GM03348 (cell line): ENCODE data around the gene NGDN.

Source experiments
- DNase-seq: peaks from one replicate; pipeline ENCODE4 v3.0.0; 2012; ENCODE audit warnings: low spot score

NGDN gene

DNA sequence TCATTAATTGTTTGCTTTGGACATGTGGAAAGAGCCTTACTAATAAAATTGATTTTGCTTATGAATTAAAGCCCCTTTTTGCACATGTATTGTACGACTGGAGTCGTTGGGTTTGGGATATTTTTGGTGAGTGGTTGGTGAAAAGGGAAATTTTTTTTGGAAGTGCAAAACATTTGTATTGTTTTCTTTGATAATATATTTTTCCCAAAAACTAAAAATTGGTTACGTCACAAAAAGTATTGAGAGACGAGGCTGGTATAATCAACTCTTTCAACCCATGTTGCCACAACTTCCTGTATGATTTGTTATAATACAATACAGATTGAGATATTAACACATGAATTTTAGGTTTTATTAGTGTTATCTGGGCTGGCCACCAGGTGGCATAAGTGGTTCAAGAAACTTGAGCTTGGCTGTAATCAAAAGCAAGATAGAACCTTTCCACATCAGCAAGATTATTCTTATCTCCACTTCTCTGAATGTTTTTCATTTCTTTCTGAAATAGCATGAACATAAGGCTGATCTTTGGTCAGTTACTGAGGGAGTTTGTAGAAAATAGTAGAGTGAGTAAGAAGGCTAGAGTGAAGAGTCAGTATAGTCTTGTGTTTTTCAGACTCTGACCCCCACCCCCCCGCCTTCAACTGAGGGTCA lies 8.7 kb downstream of the NGDN start:
- DNase-seq = peak; percentile 64

- no peak for DNase-seq
Measured at GRCh38 chr14:23481362-23481970, 12.0 kb downstream of the NGDN start.

DNA sequence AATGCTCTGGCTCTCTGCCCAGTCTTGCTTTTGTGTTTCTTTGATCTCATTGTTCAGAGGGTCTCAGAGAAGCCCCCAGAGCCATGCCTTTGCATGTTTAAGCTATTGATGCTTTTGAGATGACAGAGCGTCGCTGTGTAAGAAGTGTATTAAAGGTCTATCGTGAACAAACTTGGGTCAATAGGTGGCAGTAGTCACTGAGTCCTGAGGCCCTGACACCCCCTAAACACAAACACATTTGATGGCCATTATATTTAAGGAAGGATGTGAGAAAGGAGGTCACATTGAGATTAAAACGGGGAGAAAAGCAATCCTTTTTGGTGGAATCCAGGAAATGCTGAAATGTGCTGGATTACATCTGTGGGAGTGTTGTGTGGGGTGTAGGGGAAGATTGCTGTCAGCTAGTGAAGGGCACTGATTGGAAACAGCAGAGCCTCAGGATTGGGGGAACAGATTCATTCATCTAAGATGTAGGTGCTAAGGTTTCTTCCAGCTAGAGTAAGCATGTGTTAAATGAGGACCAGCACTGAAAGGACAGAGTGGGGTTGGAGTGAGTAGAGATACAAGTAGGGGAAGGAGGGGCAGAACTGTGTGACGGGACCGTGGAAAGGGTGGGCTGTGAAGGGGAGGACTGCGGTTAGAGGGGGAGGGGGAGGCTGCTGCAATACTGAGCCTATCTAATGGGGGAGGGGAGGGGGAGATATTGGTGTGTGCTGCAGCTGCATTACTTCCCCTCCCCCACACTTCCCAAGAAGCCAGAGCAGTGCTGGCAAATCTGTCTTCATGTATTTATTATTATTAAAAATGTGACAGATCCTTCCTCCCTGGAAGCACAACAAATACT lies 12.7 kb downstream of the NGDN start:
- no peak for DNase-seq

GRCh38 chr14:23482823-23483148 lies 13.3 kb downstream of the NGDN start:
- DNase-seq = no peak

GRCh38 chr14:23483236-23483854 lies 13.8 kb downstream of the NGDN start:
- DNase-seq = peak; percentile 17

DNA sequence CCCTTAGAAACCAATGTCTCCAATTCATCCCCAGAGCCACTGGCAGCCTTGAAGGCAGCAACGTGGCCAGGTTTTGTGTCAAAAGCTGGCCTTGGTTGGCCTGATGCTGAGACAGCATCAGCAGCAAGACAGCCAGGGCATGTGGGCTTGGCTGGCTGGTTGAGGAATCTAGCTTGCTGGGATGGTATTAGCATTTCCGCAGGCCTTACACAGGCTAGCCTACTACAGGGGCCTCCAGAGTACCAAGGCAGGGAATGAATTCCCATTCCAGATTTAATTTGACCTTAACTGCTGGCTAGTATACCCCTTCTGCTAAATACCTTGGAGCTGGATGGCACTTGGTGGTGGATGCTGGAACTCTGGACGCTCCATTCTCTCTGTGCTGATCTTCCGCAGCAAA lies 15.8 kb downstream of the NGDN start:
- DNase-seq = no peak

GRCh38 chr14:23486036-23486435 lies 16.5 kb downstream of the NGDN start:
- no peak for DNase-seq

DNA sequence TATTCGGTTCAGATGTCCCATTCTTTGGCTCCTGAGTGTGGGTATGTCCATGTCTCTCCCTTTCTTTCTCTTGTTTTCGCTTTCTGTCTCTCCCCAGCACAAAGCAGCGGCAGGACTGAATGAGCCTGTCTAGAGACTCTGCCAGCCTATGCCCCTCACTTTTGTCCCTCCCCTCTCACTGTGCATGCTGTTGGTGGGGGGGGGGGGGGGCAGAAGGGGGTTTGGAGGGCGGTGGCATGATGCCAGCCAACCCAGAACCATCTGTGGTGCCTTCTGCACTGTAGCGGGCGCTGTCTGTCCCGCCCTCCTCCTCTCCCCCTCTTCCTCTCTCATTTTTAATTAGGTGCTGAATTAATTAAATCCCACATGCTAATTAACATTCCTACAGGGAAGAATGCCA lies 17.7 kb downstream of the NGDN start:
- DNase-seq = no peak

DNA sequence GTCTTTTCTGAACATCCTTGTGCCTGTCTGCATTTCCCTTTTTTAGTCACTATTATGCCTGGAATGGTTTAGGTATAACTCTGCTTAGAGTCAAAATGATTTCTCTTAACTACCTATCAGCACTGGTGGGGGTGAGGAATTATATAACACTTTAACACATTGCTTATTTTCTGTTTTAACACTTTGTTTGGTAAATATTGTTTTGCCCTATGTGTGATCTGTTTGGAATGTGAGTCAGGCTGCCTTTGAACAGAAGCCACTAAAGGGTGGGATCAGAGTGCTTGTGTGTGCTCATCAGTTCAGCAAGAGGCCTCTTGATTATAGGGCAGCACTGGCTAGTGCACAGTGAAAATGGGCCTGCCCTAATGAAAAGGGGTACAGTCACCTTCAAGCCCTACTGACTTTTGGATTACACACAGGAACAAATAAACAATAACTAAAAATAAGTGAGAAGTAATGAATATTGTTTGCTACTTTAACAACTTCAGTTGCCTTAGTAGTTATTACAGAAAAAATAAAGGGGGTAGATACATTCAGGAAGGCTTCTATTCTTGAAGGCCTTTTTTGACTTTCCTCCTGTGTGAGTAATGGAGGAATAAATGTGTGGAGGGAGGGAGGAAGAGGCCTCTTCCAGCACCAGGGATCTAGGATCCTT lies 23.2 kb downstream of the NGDN start:
- peak; percentile 35 for DNase-seq

GRCh38 chr14:23494223-23494622 lies 24.7 kb downstream of the NGDN start:
- DNase-seq = no peak

DNA sequence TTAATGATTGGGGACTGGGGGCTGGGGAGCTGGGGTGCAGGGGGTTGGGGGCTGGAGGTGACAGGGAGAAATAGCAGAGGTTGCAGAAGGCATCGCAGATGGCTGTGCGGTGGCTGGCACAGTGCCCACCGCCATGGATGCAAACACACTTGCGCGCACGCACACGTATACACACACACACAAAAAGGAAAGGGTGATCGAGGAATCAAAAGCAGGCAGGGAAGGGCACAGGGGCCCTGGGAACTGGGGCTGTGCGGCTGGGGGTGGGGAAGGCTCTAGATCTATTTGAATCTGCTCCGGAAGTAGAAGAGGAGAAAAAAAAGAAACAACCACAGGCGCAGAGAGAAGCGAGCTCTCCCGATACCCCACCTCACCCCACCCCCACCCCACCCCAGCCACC lies 42.7 kb downstream of the NGDN start:
- no peak for DNase-seq

- DNase-seq = no peak
Measured at GRCh38 chr14:23513005-23513817, 43.7 kb downstream of the NGDN start.

DNA sequence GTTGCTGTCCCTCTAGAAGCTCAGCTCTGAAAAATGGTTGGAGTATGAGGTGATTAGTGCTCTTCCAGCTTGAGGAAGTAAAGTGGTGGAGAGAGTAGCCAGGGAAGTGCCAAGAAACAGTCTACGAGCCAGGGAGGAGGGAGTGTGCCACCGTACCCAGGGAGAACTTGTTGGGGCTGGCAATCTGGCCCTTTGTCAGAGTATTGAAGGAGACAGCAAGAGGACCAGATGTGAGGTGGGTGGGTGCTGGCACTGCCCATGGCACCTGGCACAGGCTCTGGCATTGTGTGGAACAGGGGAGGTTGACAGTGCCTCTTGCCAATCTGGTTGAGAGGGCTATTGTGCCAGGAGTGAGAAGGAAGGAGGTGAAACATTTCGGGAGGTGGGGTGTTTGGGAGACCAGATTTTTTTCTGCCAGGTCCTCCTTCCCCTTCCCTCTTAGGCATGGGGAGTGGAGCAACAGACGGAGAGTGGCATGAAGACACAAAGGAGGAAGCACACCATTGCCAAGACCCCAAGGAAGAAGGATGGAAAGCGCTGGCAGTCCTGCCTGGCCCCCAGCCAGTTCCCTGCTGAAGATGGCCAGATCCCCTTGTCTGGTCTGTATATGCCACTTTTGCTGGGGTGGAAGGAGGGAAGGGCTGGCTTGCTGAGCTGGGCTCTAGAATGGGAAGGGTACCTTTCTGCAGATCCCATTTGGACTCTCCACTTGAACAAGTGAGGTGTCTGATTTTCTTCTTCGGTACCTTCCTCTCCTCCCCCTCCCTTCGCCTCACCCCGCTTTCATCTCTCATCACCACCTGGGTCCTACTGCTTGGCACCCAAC lies 44.5 kb downstream of the NGDN start:
- no peak for DNase-seq

DNA sequence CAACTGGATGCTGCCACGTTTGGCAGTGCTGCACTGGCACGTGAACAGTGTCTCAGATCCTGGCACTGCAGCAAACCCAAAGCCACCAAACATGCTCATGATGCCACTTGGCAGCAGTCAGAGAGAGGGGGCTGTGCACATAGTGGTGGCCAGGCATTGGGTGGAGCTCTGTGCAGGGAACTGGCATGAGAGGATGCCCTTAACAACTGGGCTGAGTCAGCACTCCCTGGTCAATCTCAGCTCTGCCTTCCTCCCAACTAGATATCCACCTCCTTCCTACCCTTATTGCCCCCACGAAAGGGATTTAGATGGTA lies 45.1 kb downstream of the NGDN start:
- no peak for DNase-seq

DNA sequence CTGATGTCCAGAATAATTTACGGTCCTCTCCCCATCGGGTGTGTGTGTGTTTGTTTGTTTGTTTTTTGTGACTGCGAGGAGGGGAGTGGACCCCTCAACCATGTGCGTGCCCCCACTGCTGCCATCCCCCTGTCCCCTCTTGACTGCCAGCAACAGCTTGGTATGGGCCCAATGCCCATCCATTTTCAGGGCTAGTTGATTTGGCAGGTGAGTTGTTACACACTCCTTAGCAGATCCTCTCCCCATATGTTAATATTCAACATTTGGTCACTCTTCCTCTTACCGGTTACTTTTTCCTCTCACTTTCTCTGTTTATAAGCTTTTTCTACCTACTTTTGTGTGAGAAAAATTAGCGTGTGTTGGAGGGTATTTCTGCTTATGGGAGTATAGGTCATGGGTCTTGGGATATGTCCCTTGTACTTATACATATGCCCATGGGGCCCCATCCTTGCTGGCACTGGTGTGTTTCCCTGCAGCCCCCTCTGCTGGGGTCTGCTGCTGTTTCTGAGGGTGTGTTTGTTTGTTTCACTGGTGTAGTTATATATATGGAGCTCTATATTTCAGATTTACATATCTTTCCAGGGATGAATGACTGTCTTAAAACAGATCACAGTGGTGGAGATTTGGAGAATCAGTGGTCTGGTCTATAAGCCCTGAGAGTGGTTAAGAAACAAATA lies 48.3 kb downstream of the NGDN start:
- no peak for DNase-seq

- DNase-seq = no peak
Measured at GRCh38 chr14:23518709-23519108, 49.2 kb downstream of the NGDN start.

DNA sequence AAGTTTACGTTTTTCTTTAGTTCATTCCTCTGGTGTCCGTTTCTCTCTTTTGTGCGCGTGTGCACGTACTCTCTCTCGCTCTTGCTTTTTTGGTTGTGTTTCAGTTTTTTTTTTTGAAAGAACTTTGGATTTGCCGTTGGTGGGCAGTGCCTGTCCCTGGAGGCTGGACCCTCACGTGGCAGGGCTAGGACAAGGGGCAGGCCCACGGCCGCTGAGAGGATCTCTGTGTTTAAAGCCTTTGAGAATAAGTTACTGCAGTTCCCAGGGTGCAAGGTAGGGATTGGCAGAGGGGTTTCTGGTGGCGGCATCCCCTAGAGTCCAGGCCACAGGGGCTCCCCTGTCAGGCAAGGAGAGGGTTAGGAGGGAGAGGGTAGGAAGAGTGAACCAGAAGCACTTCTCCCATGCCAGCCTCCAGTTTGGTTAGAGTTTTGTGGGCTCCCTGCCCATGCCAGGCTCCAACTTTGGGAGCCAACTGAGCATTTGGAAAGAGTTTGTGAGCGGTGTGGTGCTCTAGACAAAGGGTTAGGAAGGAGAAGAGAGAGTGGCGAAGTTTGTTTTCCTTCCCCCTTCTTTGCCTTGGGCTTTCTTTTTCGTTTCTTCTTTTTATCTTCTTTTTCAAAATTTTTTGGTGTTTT lies 51.5 kb downstream of the NGDN start:
- no peak for DNase-seq

GRCh38 chr14:23521785-23522640 lies 52.5 kb downstream of the NGDN start:
- DNase-seq = no peak
